ENCODE measurements around the gene VILL. TPM values are rescaled to one million over a fixed set of nuclear protein-coding genes. Genes with fewer than 3 reads are reported as not detected.

VILL gene
- total and polyA plus RNA-seq, 2 of the 8 experiments (the other 6 are each of a cell fraction or from before 2014, with no cell fraction given) = 4.1 to 4.2 TPM

DNA sequence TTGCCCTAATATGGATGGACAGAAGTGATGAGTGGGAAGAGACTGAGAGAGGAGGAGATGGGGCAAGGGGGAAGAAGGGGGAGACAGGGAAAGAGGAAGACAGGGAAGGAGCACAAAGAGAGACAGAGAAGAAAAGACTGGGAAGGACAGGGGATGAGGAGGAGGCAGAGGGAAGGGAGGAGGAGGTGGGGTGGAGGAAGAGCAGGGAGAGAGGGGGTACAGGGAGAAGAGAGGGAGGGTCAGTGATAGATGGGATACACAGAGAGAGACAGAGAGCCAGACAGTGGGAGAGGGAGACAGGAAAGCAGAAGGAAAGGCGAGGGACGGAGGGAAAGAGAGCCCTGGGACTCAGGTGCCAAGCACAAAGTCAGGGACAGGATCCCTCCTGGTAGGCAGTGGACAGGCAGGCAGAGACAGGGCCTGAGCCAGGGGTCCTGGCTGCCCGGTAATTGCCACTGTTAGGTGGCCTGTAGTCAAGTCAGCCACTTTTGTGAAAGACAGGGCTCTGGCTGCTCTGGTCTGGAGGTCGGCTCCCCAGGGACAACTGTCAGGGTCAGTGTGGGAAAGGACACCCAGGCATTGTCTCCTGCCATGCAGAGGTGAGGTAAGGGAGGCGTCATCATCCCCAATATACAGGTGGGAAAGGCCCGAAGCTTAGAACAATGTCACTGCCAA, 9.8 kb downstream of the VILL start (continued):
- no peak for TF ChIP-seq RXRA (IDR thresholded peaks at IDR 0.05; ENCODE audit: insufficient read depth, low read depth, low read length)
